DMS153 treated with DMSO at 0.1 percent for 48 hours (cell line): Measurements from ENCODE around the gene COA5.

Source experiments
- DNase-seq: peaks from one replicate; lab custom pipeline; 2025; ENCODE audit not compliant: unreplicated experiment; lab: John Stamatoyannopoulos, UW

COA5 gene

GRCh38 chr2:98554116-98554861, 54.0 kb downstream of the COA5 start:
- DNase-seq = no peak

- DNase-seq = no peak
Measured at GRCh38 chr2:98552499-98553179, 55.7 kb downstream of the COA5 start.

DNA sequence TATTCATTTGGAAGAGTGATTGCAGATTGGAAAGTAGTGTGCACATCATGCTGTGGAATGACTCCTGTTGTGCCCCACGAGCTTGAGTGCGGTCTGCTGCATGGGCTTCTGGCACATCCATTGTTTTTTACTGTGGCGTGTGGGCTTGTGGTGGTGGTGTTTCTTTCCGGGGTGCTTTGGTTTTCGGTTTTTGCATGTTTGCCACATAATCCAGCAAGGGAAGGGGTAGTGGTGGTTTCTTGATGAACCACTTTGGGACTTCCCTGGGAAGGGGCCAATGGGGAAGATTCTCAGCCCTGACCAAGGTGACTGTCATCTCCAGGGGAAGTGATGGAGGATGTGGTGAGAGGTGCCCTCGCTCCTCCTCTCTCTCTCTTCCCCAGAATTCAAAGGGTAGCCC, 57.0 kb downstream of the COA5 start:
- DNase-seq = no peak

GRCh38 chr2:98550165-98550564, 58.1 kb downstream of the COA5 start:
- no peak for DNase-seq
